ENCODE data around the gene ABLIM2.
A peak's percentile ranks its signal among the peaks of the same experiment; 100 is the strongest.

The ABLIM2 gene

GRCh38 chr4:8000721-8001491 is 157.7 kb downstream of the ABLIM2 start:
- no peak for DNase-seq (ENCODE audit: low spot score)

GRCh38 chr4:8000247-8000646 is 158.4 kb downstream of the ABLIM2 start:
- no peak for DNase-seq (ENCODE audit: low spot score)

- no peak for DNase-seq (ENCODE audit: low spot score)
Observed at GRCh38 chr4:7999695-8000094, 158.9 kb downstream of the ABLIM2 start.

- no peak for DNase-seq (ENCODE audit: low spot score)
Observed at GRCh38 chr4:7999279-7999678, 159.3 kb downstream of the ABLIM2 start.

- DNase-seq (ENCODE audit: low spot score): no peak
Observed at GRCh38 chr4:7998447-7998846, 160.2 kb downstream of the ABLIM2 start.

- no peak for DNase-seq (ENCODE audit: low spot score)
Observed at GRCh38 chr4:7995866-7996265, 162.7 kb downstream of the ABLIM2 start.

- DNase-seq (ENCODE audit: low spot score): no peak
Observed at GRCh38 chr4:7995135-7995534, 163.5 kb downstream of the ABLIM2 start.

GRCh38 chr4:7993671-7994070 is 164.9 kb downstream of the ABLIM2 start:
- DNase-seq (ENCODE audit: low spot score): no peak

- DNase-seq (ENCODE audit: low spot score): no peak
Observed at GRCh38 chr4:7992846-7993245, 165.8 kb downstream of the ABLIM2 start.

- DNase-seq (ENCODE audit: low spot score): no peak
Observed at GRCh38 chr4:7990807-7991459, 167.7 kb downstream of the ABLIM2 start.

- no peak for DNase-seq (ENCODE audit: low spot score)
Observed at GRCh38 chr4:7989654-7990053, 169.0 kb downstream of the ABLIM2 start.

GRCh38 chr4:7988437-7988836 is 170.2 kb downstream of the ABLIM2 start:
- DNase-seq (ENCODE audit: low spot score): peak; percentile 63

- peak; percentile 81 for DNase-seq (ENCODE audit: low spot score)
Observed at GRCh38 chr4:7987148-7987989, 171.2 kb downstream of the ABLIM2 start.

GRCh38 chr4:7985891-7986441 is 172.6 kb downstream of the ABLIM2 start:
- DNase-seq (ENCODE audit: low spot score): no peak

GRCh38 chr4:7985072-7985471 is 173.5 kb downstream of the ABLIM2 start:
- DNase-seq (ENCODE audit: low spot score): no peak

- no peak for DNase-seq (ENCODE audit: low spot score)
Observed at GRCh38 chr4:7984286-7984925, 174.2 kb downstream of the ABLIM2 start.

- DNase-seq (ENCODE audit: low spot score): no peak
Observed at GRCh38 chr4:7983296-7983695, 175.3 kb downstream of the ABLIM2 start.

GRCh38 chr4:7981738-7982394 is 176.7 kb downstream of the ABLIM2 start:
- DNase-seq (ENCODE audit: low spot score): no peak

- no peak for DNase-seq (ENCODE audit: low spot score)
Observed at GRCh38 chr4:7980036-7980435, 178.6 kb downstream of the ABLIM2 start.

- DNase-seq (ENCODE audit: low spot score): no peak
Observed at GRCh38 chr4:7979652-7979968, 179.0 kb downstream of the ABLIM2 start.

- no peak for DNase-seq (ENCODE audit: low spot score)
Observed at GRCh38 chr4:7978907-7979651, 179.5 kb downstream of the ABLIM2 start.
